IPS-18a (cell line): ENCODE data around the gene TMEM131.
A peak's percentile ranks its signal among the peaks of the same experiment; 100 is the strongest.

Source experiments
- H3K27ac ChIP-seq: one replicate; pipeline ENCODE4 v1.5.1; 2013; ENCODE audit warnings: low read length
- H3K27me3 ChIP-seq: one replicate; pipeline ENCODE4 v1.6.1; 2013; ENCODE audit warnings: mild to moderate bottlenecking, low read length; ENCODE audit not compliant: control insufficient read depth, insufficient read depth
- H3K36me3 ChIP-seq: one replicate; pipeline ENCODE4 v1.6.1; 2013; ENCODE audit warnings: low read depth, low read length; ENCODE audit not compliant: control insufficient read depth
- H3K4me1 ChIP-seq: one replicate; pipeline ENCODE4 v1.6.1; 2013; ENCODE audit warnings: low read depth, low read length; ENCODE audit not compliant: control insufficient read depth
- H3K4me3 ChIP-seq: one replicate; pipeline ENCODE4 v1.5.1; 2013; ENCODE audit warnings: low read length
- H3K9ac ChIP-seq: one replicate; pipeline ENCODE4 v1.6.1; 2013; ENCODE audit warnings: mild to moderate bottlenecking, low read length, moderate library complexity
- H3K9me3 ChIP-seq: one replicate; pipeline ENCODE4 v1.6.1; 2013; ENCODE audit warnings: low read depth, low read length; ENCODE audit not compliant: control insufficient read depth

Gene TMEM131

GRCh38 chr2:97760480-97761049 lies 235.2 kb downstream of the TMEM131 start:
- Histone ChIP-seq H3K9me3 (no peaks in the 10 kb centered on the region), H3K36me3 (peaks cover 24% of the 10 kb centered on the region), H3K4me1 (no peaks in the 10 kb centered on the region), H3K27me3 (no peaks in the 10 kb centered on the region), H3K4me3 (no peak overlapping the region), H3K27ac (no peak overlapping the region), H3K9ac (no peak overlapping the region)

DNA sequence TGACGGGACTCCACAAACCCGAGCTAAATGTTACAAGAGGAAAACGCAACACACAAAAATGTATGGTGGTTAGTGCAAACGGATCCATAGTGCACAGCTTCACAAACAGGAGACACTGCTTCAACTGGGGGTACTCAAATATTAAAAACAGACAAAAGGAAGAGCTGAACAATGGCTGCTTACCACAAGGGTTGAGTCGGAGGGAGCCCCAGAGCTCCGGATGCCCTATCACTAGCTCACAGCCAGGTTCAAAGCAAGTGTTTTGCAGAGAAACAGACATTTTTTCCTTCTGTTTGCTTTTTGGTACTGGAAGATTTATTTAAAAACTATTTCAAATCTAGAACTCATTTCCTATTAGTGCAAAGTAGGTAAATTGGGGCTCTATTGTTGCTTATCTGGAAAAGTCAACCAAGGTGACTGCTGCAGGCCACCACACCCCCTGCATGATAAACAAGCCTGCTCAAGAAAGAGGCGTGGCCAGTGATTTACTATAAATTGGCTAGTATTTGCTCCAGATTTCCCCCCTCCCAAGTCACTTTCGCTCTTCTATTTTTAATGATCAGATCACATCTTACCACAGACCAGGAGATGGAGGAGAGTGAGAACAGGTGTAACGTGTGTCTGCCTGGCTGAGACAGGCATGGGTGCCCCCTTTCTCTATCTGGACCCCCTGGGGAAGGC lies 235.9 kb downstream of the TMEM131 start:
- Histone ChIP-seq H3K9ac (no peak overlapping the region), H3K36me3 (peaks cover 19% of the 10 kb centered on the region), H3K4me3 (no peak overlapping the region), H3K27ac (no peak overlapping the region), H3K27me3 (no peaks in the 10 kb centered on the region), H3K4me1 (no peaks in the 10 kb centered on the region), H3K9me3 (no peaks in the 10 kb centered on the region)

DNA sequence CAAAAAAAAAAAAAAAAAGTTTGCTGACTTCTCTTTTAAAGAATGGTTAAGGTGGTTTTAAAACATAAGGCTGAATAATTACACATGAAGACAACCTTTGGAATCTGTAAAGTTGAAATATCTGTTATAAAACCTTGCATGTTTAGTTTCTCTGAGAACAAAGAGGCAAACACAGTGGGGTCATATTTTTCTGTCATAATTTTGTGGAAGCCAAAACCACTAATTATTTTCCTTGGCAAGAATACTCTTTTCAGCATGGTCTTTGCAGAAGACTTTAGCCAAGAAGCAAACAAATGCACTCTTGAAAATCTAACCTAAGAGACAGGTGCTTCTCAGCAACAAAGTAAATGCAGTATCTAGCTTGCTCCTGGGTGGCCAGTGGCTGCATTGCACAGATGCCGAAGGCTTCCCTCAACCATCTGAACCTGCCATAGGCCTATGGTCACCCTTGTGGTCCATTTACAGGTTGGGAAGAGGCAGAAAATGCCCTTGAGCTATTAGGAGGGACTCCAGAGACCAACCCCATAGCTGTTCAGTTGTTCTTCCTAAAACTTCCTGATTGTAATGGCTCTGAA lies 237.5 kb downstream of the TMEM131 start:
- Histone ChIP-seq H3K27ac (no peak overlapping the region), H3K27me3 (no peaks in the 10 kb centered on the region), H3K4me1 (no peaks in the 10 kb centered on the region), H3K9me3 (no peaks in the 10 kb centered on the region), H3K36me3 (peaks cover 19% of the 10 kb centered on the region), H3K4me3 (no peak overlapping the region), H3K9ac (no peak overlapping the region)

DNA sequence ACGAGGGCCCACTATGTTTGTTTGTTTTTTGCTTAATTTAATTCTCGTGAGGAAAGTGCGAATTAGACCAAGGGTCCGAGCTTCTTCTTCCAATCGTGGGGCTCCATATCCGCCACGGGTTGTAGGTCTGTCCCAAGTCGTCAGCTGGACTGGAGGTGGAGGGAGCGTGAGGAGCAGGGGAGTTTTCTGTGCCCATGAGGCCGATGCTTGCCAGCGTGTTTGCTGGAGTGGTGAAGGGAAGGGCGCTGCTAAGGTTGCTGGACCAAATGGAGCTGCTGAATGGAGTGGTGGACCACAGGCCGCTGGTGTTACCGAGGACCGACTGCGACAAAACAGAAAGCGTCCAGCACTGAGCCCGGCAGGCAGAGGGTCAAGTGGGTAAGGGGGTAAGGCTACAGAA lies 238.7 kb downstream of the TMEM131 start:
- no peak overlapping the region for H3K4me3 ChIP-seq
- H3K9me3 ChIP-seq: no peaks in the 10 kb centered on the region
- H3K27me3 ChIP-seq: no peaks in the 10 kb centered on the region
- no peak overlapping the region for H3K9ac ChIP-seq
- H3K36me3 ChIP-seq: peaks cover 19% of the 10 kb centered on the region
- H3K27ac ChIP-seq: no peak overlapping the region
- H3K4me1 ChIP-seq: peaks cover 8% of the 10 kb centered on the region

GRCh38 chr2:97755491-97755890 lies 240.3 kb downstream of the TMEM131 start:
- peaks cover 17% of the 10 kb centered on the region for H3K36me3 ChIP-seq
- no peaks in the 10 kb centered on the region for H3K9me3 ChIP-seq
- H3K9ac ChIP-seq: no peak overlapping the region
- H3K27me3 ChIP-seq: no peaks in the 10 kb centered on the region
- H3K4me3 ChIP-seq: no peak overlapping the region
- H3K27ac ChIP-seq: no peak overlapping the region
- H3K4me1 ChIP-seq: peaks cover 11% of the 10 kb centered on the region

- Histone ChIP-seq H3K4me1 (peaks cover 11% of the 10 kb centered on the region), H3K36me3 (peaks cover 11% of the 10 kb centered on the region), H3K27ac (no peak overlapping the region), H3K9me3 (no peaks in the 10 kb centered on the region), H3K27me3 (no peaks in the 10 kb centered on the region), H3K9ac (no peak overlapping the region), H3K4me3 (no peak overlapping the region)
Observed at GRCh38 chr2:97754690-97755346, 240.9 kb downstream of the TMEM131 start.

DNA sequence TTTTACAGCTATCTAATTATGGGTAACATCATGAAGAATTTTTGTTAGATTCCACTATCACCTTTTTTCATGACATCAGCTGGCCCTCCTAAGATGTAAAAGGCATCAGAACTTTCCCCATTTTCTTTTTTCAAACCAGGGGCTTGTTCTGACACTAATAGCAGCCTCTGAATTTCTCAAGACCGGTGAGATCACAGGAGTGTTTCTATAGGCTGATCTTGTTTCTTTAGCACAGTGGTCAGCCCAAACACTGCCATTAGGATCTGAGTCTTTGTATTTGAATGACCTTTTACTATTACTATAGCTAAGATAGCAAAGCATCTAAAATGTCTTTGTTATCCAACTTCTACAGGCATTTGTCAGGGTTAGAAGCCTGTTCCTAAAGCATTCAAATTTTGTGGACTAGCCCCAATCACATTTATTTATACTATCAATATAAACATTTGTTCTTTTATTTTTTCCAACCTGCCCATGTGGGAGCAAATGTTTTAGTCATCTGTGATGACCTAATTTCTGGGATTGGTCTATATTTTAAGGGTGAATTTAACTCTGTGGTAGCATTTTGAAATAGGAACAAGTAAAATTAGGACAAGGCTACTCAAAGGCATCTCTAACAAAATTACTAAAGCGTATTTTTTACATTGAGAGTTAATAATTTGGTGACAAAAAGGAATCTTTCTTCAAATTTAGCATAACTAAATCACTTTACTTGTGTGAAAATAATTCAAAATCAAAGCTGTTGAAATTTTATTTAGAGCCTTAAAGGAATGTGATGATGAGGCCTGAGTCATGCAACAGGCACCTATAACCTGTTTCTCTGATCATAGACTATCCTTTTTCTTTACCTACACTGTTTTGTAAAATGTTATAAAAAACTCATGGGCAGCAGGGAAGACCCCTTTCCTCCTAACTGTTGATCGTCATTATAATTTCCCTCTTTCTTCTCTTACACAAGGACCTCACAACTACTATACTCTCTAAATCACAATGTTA lies 243.1 kb downstream of the TMEM131 start:
- Histone ChIP-seq H3K9ac (no peak overlapping the region), H3K36me3 (no peaks in the 10 kb centered on the region), H3K4me3 (peak overlapping the region; percentile 4), H3K27ac (no peak overlapping the region), H3K27me3 (no peaks in the 10 kb centered on the region), H3K9me3 (no peaks in the 10 kb centered on the region), H3K4me1 (peaks cover 11% of the 10 kb centered on the region)

GRCh38 chr2:97751752-97752151 lies 244.0 kb downstream of the TMEM131 start:
- Histone ChIP-seq H3K27me3 (no peaks in the 10 kb centered on the region), H3K9ac (no peak overlapping the region), H3K27ac (no peak overlapping the region), H3K4me3 (peak overlapping the region; percentile 4), H3K9me3 (no peaks in the 10 kb centered on the region), H3K4me1 (peaks cover 11% of the 10 kb centered on the region), H3K36me3 (no peaks in the 10 kb centered on the region)

- Histone ChIP-seq H3K36me3 (no peaks in the 10 kb centered on the region), H3K9me3 (no peaks in the 10 kb centered on the region), H3K27ac (no peak overlapping the region), H3K4me3 (no peak overlapping the region), H3K9ac (no peak overlapping the region), H3K27me3 (no peaks in the 10 kb centered on the region), H3K4me1 (peaks cover 11% of the 10 kb centered on the region)
Observed at GRCh38 chr2:97750017-97750416, 245.7 kb downstream of the TMEM131 start.

DNA sequence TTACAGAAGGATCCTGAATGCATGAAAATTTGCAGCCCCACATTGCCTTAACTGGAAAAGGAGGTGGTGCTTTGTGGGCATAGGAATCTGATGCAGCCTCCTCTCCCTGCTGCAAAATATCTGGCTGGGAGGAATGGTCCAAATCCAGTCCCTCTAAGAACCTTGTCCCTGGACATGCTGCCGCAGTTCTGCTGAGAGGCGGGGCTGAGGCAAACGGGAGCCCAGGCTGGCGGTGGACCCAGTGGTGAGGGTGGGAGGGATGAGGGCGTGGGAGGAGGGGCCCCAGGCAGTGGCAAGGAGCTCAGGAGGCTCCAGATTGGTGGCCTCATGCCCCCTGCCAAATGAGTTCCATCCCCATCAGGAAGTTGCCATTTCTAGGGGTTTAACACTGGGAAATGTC lies 246.2 kb downstream of the TMEM131 start:
- H3K4me3 ChIP-seq: no peak overlapping the region
- H3K9ac ChIP-seq: no peak overlapping the region
- H3K27ac ChIP-seq: no peak overlapping the region
- no peaks in the 10 kb centered on the region for H3K9me3 ChIP-seq
- H3K4me1 ChIP-seq: peaks cover 11% of the 10 kb centered on the region
- no peaks in the 10 kb centered on the region for H3K36me3 ChIP-seq
- H3K27me3 ChIP-seq: no peaks in the 10 kb centered on the region

GRCh38 chr2:97747716-97748115 lies 248.0 kb downstream of the TMEM131 start:
- no peaks in the 10 kb centered on the region for H3K9me3 ChIP-seq
- H3K4me3 ChIP-seq: no peak overlapping the region
- no peak overlapping the region for H3K27ac ChIP-seq
- peaks cover 10% of the 10 kb centered on the region for H3K4me1 ChIP-seq
- no peaks in the 10 kb centered on the region for H3K36me3 ChIP-seq
- H3K9ac ChIP-seq: no peak overlapping the region
- H3K27me3 ChIP-seq: no peaks in the 10 kb centered on the region
